RPMI8226 (cell line): ENCODE results near the gene POLR1A.

ENCODE experiments used
- DNase-seq: peaks from one replicate; pipeline ENCODE4 v3.0.0-alpha.2; 2015

POLR1A gene

DNA sequence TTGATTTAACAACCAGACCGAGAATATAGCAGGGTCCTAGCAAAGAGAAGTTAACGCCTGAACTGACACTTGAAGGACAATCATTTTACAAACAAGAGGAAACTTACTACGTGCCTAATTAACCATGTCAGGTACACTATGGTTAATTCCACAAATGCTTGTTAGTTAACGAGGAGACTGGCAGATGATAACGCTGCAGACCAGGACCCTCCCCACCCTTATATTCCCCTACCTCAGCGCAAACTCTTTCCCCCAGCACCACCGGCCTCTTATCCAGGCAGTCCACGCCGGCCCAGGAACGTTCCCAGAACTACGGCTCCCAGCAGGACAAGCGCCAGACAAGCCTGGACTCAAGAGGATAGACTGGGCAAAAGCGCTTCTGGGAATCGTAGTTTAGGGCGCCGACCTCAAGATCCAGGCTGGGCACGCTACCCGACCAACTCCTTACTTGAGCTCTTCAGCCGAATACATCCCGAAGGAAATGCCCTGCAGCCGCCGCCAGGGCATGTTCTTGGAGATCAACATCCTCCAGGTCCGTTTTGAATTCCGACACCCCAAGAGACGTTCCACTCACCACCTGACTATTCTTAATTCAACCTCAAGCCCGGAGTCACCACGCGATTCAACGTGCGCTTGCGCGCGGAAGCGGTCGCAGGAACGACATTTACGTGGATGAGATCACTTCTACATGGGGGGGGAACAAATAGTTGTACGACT, at the start of gene POLR1A:
POLR1A (minus strand) TSS at position 635 of the 717 bp plus-strand sequence; CDS start at position 525, 110 bp downstream.
- peak; percentile 91 for DNase-seq

- DNase-seq = no peak
These were observed 44.8 kb upstream of the POLR1A start for GRCh38 chr2:86150502-86150901.

- DNase-seq = no peak
These were observed 42.1 kb upstream of the POLR1A start for GRCh38 chr2:86147793-86148192.

DNA sequence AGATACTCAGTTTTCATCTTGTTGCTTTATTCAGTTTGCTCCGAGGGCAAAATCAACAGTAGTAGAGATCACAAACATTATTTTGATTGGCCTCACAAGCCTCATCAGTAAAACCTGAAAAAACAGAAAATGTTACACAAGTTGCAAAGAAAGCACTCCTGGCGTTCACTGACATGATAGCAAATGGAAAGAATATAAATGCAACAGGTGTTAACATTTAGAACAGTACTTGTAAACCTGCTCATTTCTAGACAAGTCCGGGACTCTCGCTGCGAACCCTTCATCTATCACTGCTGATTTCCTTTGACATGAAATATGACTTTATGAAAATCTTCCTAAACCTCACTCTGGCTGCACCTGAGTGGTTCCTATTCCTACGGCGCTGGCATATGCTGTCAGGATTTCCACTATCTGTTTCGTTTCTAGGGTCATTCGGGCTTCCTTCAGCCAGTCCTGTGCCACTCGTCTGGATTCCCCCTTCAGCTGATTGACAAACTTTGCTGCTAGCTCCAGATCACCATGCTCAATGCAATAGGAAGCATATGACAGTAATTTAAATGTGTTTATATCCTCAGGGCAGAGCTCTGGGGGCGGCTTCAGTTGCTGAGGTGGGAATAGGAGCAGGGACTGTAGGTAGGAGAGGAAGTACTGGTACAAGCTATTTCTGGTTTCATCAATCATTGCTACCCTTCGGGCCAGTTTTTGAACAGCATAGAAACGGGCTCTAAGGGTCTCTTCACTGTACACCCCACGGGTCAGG, 38.4 kb upstream of the POLR1A start:
- DNase-seq = no peak

- DNase-seq = no peak
These were observed 37.6 kb upstream of the POLR1A start for GRCh38 chr2:86143307-86143706.

GRCh38 chr2:86142436-86143257, 37.0 kb upstream of the POLR1A start:
- DNase-seq = no peak

- no peak for DNase-seq
These were observed 35.3 kb upstream of the POLR1A start for GRCh38 chr2:86140969-86141392.

- DNase-seq = no peak
These were observed 34.3 kb upstream of the POLR1A start for GRCh38 chr2:86139981-86140380.

- DNase-seq = no peak
These were observed 33.3 kb upstream of the POLR1A start for GRCh38 chr2:86138736-86139625.

GRCh38 chr2:86136141-86136540, 30.5 kb upstream of the POLR1A start:
- no peak for DNase-seq

DNA sequence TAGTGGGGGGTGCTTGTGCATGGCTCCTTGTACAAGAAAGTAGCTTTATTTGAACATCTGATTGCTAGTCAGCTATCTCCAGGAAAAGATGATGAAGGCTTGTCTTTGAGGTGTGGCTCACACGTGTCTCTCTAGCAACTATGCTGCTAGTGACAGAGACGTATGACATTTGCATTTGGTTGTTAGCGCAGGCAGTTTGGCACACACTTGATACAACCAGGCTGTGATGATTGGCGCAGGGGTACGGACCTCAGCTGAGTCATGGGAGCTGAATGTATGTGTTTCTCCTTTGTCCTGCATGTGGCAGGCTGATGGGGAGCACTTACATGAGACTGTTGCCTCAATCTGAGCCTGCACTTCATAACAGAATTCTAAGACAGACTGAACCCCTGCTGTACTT, 30.0 kb upstream of the POLR1A start:
- DNase-seq = no peak

DNA sequence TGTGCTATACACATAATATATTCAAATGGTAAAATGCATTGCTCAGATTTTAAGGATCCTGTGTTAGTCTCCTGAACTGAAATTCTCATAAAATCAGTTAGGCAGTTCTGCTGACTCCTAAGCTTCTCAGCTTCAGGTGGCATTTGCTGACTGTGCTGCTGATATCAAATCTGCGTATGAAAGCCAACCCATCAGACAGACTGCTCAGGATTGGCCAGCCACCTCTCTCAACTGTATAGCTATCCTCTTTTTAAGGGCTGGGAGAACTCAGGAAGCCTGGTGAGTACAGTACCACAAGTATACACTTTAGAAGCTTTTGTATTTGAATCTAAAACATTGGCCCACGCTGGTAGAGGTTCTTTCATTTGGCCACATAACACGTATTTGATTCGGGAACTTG, 29.0 kb upstream of the POLR1A start:
- DNase-seq = no peak

DNA sequence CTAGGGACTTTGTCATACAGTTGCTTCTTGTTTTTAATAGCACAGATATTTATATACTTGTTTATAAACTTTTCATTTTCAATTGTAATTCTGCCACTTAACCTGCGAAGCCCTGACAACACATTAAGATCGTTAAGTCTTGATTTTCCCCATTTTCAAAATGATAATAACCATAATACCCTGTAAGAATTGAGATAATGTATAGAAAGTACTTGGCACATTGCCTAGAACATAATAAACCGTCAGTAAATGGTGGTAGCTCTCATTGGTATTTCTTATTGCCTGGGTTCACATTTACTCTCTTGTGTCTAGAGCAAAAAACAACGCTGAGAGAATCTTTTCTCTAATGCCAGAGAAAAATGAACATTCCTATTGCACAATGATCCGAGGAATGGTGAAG, 19.0 kb upstream of the POLR1A start:
- no peak for DNase-seq

GRCh38 chr2:86123328-86123925, 17.7 kb upstream of the POLR1A start:
- DNase-seq = no peak

GRCh38 chr2:86118130-86118529, 12.4 kb upstream of the POLR1A start:
- DNase-seq = no peak

GRCh38 chr2:86107031-86107430, 1.3 kb upstream of the POLR1A start:
- peak; percentile 11 for DNase-seq

GRCh38 chr2:86105969-86106945, 571 bp upstream of the POLR1A start, which contains the start of gene PTCD3:
Gene PTCD3 (plus strand): TSS chr2:86106235. CDS start chr2:86106248, 13 bp downstream.
- peak; percentile 96 for DNase-seq

- DNase-seq = no peak
These were observed 3.5 kb downstream of the POLR1A start for GRCh38 chr2:86102157-86102556.

GRCh38 chr2:86097913-86098312, 7.8 kb downstream of the POLR1A start:
- DNase-seq = no peak

DNA sequence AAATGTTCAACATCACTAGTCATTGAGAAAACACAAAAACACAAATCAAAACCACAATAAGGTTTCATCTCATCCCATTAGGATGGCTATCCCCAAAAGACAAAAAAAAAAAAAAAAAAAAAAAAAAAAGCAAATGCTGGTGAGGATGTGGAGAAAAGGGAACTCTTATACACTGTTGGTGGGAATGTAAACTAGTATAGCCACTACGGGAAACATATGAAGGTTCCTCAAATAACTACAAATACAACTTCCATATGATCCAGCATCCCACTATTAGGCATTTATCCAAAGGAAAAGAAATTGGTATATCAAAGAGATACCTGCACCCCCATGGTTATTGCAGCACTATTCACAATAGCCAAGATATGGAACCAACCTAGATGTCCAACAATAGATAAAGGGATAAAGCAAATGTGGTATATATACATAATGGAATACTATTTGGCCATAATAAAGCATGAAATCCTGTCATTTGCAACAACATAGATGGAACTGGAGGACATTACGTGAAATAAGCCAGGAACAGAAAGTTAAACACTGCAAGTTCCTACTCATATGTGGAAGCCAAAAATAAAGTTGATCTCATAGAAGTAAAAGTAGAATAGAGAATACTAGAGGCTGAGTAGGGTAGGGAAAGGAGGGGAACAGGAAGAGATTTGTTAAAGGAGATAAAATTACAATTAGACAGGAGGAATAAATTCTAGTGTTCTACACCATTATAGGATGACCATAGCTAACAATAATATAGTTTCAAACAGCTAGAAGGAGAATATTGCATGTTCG, 8.4 kb downstream of the POLR1A start:
- DNase-seq = no peak
